HFF-Myc (cell line): ENCODE data around the gene ZNF892.
A peak's percentile ranks its signal among the peaks of the same experiment; 100 is the strongest.
"Not testable (repeated sequence)": the region's sequence is repeated elsewhere in the genome, so short reads cannot be mapped to it uniquely, and the experiment has no call there.

Experiments used
- DNase-seq: peaks from one replicate; pipeline ENCODE4 v3.0.0-alpha.2; 2011; ENCODE audit warnings: low read depth; ENCODE audit errors: extremely low read depth
- H3K4me3 ChIP-seq: replicated peaks from 2 replicates; pipeline ENCODE4 v1.5.1; 2011; ENCODE audit warnings: low read depth, mild to moderate bottlenecking, control low read depth, low read length
- TF ChIP-seq, protein P1 (sequence below): IDR thresholded peaks from 2 replicates; pipeline ENCODE4 v1.5.1; 2012; ENCODE audit warnings: mild to moderate bottlenecking, low read depth, low read length, control low read depth; ENCODE audit errors: missing control alignments

ZNF892 gene

DNA sequence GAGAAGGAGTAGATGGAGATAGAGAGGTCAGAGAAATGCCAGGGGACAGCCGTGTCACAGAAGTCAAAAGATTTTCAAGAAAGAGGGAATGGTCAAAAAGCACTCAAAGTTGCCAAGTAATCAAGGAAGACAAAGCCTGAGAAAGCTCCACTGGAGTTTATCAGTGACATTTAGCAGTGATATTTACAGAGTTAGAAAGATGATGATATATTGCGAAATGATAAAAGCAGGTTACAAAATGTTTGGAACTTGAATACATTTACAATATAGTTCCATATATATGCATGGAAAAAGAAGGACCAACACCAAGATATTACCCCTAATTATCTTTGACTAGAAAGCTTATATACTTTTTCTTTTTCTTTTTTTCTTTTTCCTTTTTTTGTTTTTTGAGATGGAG lies 21.3 kb upstream of the ZNF892 start:
- TF ChIP-seq, protein P1, sequence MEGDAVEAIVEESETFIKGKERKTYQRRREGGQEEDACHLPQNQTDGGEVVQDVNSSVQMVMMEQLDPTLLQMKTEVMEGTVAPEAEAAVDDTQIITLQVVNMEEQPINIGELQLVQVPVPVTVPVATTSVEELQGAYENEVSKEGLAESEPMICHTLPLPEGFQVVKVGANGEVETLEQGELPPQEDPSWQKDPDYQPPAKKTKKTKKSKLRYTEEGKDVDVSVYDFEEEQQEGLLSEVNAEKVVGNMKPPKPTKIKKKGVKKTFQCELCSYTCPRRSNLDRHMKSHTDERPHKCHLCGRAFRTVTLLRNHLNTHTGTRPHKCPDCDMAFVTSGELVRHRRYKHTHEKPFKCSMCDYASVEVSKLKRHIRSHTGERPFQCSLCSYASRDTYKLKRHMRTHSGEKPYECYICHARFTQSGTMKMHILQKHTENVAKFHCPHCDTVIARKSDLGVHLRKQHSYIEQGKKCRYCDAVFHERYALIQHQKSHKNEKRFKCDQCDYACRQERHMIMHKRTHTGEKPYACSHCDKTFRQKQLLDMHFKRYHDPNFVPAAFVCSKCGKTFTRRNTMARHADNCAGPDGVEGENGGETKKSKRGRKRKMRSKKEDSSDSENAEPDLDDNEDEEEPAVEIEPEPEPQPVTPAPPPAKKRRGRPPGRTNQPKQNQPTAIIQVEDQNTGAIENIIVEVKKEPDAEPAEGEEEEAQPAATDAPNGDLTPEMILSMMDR, result no peak
- no peak overlapping the region for H3K4me3 ChIP-seq
- DNase-seq, result no peak

DNA sequence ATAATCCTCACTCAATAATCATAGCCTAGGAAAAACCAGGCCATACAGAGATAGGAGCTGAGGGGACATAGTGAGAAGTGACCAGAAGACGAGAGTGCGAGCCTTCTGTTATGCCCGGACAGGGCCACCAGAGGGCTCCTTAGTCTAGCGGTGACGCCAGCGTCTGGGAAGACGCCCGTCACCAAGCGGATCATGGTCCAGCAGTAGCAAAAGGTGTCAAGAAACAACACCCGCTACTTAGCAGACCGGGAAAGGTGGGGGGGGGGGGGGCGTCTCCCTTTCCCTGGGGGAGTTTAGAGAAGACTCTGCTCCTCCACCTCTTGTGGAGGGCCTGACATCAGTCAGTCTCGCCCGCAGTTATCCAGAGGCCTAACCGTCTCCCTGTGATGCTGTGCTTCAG lies 14.4 kb upstream of the ZNF892 start:
- H3K4me3 ChIP-seq, DNase-seq: not testable (repeated sequence)
- TF ChIP-seq, protein P1, result peak; percentile 45

DNA sequence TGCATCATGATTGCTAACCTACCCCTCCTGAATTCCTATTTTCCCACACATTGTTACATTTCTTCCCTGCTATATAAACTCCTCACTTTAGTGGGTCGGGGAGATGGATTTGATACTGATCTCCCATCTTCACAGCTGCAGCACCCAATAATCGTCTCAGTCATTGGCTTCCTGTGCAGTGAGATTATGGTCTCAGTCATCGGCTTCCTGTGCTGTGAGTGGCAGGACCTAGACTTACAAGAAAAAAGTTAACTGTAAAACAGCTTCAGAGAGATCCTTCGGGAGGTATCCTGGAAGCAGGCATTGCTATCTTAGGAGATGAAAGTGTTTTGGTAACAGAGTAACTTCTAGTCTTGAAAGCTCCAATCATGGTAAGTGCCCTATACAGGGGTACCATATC lies 3.4 kb upstream of the ZNF892 start:
- TF ChIP-seq, protein P1, result no peak
- H3K4me3 ChIP-seq, result no peak overlapping the region
- no peak for DNase-seq

DNA sequence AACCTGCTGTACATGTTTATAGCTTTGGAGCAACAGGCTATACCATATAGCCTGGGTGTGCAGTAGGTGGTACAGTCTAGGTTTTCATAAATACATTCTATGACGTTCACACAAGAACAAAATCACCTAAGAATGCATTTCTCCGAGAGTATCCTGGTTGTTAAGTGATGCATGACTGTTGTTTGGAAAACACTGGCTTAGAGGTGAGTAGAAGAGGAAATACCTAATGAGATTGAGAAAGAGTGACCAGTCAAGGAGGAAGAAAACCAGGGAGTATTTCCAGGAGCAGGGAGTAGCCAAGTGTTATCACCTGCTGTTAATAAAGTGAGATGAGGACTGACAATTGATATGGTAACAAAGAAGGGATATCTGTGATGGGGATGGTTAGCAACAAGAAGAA lies 2.9 kb upstream of the ZNF892 start:
- DNase-seq, result no peak
- H3K4me3 ChIP-seq, result no peak overlapping the region
- TF ChIP-seq, protein P1, result no peak

DNA sequence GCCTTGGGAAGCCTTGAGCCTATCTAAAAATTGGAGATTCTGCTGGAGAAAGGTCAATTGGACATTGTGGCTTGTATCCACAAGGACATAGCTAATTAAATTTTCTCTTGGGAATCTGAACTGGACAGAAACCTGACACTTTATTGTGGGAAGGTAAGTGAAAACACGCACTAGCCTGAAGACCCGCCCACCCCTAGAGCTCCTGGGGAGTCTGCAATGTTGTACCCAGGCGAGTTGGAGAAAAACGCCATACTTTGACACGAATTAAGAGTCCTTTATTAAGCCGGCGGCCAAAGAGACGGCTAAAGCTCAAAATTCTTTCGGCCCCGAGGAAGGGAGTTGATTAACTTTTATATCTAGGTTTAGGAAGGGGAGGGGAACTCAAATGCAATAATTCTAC lies 1.2 kb upstream of the ZNF892 start:
- TF ChIP-seq, protein P1, result no peak
- peak overlapping the region; percentile 65 for H3K4me3 ChIP-seq
- DNase-seq, result no peak

DNA sequence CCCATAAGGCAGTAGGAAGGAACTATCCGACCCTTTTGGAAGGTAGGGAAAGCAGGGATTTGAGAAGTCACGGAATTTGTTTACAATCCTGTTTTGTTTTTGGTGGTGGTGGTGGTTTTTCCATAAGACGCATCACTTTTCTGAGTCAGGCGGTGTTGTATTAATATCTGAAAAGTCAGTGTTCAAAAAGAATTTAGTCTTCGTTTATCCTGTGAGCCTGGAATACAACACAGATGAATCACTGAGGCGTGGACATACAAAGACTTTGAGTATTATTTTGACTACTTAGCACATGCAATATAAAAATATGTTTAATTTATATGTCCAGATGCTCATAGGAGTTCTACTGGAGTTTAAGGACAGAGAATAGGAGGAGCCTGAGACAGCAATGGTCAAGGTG lies 785 bp downstream of the ZNF892 start:
- DNase-seq, result no peak
- TF ChIP-seq, protein P1, result no peak
- H3K4me3 ChIP-seq, result peak overlapping the region; percentile 65

GRCh38 chr2:95215018-95215612 lies 7.8 kb downstream of the ZNF892 start:
- no peak overlapping the region for H3K4me3 ChIP-seq
- no peak for DNase-seq
- TF ChIP-seq, protein P1, result no peak
